HG03571 (cell line): ENCODE measurements around the gene COL25A1.

ENCODE experiments used
- ATAC-seq: cut with Tn5 transposase; IDR thresholded peaks from one replicate; pipeline ENCODE4 v1.9.1; 2021; ENCODE audit not compliant: unreplicated experiment

The COL25A1 gene

GRCh38 chr4:109216085-109216696 lies 86.3 kb downstream of the COL25A1 start:
- no peak for ATAC-seq

- ATAC-seq: no peak
Observed at GRCh38 chr4:109215506-109215905, 87.0 kb downstream of the COL25A1 start.

- no peak for ATAC-seq
Observed at GRCh38 chr4:109214622-109215301, 87.7 kb downstream of the COL25A1 start.

DNA sequence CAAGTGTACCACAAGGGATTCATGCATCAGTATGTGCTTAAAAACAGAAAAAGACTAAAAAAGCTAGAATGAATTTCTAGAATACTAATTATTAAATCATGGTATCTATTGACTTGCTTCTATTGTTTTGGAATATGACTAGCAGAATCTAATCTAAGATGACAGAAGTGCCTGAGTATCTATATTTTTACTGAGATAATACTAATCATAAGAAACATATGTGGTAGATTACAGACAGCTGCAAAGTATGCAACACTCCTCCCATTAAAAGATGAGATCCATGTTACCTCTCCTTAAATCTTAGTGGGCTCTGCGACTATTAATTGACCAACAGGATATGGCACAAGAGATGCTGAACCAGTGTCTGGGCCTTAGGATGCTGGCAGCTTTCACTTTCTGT lies 89.4 kb downstream of the COL25A1 start:
- no peak for ATAC-seq

DNA sequence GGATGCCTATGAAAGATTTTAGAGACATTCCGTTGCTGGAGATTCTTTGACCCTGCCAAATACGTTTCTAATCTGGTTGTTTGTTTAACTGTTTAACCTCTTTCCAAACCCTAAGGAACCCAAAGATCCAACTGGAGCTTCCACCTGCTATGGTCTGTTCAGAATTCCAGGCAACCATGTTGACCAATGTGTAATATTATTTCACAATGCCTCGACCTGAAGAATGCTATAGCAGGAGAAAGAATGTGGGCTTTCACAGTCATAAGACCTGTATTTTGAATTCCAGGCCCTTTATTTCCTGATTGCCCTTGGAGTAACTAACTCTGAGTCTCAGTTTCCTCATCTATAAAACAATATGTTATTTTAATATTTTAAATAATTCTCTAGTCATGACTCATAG lies 90.8 kb downstream of the COL25A1 start:
- ATAC-seq: no peak

GRCh38 chr4:109209647-109210046 lies 92.8 kb downstream of the COL25A1 start:
- no peak for ATAC-seq

DNA sequence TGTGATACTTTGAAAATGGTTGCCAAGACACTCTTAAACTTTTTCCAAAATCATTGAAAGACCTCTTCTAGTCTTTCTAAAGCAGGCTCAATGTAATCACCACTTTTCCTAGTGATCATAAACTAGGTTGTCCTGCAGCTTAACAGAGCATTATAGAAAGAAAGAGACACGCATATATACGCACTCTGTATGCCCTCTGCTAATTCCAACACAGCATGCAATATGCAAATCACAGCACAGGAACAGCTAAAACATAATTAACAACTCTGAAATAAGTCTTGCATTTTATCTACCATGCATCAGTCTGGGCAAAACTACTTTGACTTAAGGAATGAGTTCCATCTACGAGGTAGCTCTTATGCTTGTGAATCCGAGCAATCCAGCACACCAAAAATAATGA lies 94.6 kb downstream of the COL25A1 start:
- ATAC-seq: no peak

- no peak for ATAC-seq
Observed at GRCh38 chr4:109207061-109207460, 95.4 kb downstream of the COL25A1 start.

DNA sequence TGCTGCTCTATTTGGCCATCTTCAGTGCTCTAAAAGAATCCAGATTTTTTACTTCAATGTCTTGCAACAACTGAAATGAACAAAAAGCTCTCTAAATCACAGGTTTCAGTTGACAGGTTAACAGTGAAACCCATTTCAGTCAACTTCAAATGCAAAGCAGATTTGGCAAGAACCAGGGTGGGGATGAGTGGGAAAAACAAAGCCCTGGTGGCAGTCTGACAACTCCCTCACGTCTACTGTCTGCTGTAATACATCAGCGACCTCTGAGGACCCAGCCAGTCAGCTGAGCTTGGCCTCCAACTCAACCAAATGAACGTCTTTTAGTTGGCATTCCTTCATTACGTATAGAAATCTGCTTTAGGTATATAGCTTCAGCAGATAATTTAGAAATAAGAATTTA lies 95.8 kb downstream of the COL25A1 start:
- ATAC-seq: no peak

DNA sequence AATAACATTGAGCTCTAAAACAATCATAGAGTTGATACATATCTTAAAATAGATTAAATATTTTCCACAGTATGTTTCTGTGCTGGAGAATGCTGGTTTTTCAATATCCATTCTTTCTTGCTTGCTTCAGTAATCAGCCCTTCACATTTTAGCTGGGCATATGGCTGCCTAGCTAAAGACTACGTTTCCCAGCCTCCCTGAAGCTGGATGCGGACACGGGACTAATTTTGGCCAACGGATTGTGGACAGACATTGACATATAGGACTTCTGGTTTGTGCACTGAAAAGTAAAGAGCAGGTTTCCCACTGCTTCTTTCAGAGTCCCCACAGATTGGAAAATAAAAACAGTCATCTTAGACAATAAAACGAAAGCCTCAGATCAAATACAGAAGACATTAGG lies 97.3 kb downstream of the COL25A1 start:
- ATAC-seq: no peak

DNA sequence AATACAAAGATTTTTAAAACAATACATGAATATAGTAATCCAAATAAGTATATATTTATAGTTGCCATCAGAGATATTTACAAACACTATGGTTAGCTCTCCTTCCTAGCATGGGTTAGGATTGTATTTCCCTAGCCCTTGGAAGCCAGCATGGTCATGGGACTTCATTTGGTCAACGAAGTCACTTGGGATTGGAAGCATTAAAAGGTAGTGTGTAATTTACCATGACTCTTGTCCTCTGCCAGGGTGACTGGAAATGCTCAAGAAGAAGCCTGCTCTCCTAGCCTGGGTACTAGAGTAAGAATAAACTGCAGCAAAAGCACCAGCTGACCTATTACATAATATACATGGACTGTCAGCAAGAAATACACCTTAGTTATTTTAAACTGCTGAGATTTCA lies 102.9 kb downstream of the COL25A1 start:
- no peak for ATAC-seq

DNA sequence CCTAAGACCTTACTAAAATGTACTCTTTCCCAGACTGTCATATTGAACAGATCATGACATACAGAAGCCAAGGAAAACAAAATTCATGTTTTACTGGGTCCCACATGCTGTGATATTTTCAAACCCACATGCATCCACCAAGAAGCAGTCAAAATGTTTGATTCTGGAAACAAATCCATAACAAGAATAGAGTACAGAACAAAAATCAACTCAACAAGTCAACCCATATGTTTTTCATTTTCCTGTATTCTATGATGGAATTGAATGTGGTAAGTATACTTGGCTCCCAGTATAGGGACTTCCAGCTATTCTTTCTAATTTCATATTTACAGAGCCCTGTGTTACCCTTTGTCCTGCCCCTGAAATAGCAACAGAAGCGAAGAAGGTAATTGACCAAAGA lies 106.8 kb downstream of the COL25A1 start:
- ATAC-seq: no peak

- no peak for ATAC-seq
Observed at GRCh38 chr4:109191216-109191615, 111.2 kb downstream of the COL25A1 start.

GRCh38 chr4:109186458-109186945 lies 116.0 kb downstream of the COL25A1 start:
- no peak for ATAC-seq

DNA sequence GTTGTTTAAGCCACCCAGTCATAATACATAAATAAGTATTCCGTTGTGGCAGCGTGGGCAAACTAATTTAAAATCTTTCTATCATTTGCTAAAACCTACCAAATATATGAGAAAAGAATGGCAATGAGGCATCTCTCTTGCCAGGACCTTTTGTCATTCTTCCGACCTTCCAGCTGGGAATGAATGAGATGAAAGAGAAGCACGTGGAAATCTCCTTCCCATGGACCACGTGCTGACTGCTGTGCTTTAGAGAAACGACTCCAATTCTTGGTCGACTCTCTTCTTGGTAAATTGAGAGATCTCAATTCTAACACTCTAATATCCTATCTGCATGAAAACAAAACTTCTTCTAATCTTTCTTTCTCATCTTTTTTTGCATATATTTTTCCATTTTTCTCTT lies 116.5 kb downstream of the COL25A1 start:
- no peak for ATAC-seq

DNA sequence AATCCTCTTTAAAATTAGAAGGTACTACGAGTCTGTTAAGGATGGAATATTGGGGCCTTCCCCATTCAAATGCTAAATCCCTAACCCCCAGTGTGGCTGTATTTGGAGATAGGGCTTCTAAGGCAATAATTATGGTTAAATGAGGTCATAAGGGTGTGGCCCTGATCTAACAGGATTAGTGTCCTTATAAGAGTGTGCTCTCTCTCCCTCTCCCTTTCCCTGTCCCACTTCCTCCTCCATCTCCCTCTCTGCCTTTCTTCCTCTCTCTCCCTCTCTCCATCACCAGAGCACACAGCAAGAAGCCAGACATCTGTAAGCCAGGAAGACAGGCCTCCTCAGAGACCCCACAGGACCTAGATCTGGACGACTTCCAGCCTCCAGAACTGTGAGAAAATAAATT lies 116.9 kb downstream of the COL25A1 start:
- ATAC-seq: no peak

GRCh38 chr4:109184491-109184961 lies 117.9 kb downstream of the COL25A1 start:
- ATAC-seq: no peak

GRCh38 chr4:109183931-109184490 lies 118.4 kb downstream of the COL25A1 start:
- no peak for ATAC-seq

DNA sequence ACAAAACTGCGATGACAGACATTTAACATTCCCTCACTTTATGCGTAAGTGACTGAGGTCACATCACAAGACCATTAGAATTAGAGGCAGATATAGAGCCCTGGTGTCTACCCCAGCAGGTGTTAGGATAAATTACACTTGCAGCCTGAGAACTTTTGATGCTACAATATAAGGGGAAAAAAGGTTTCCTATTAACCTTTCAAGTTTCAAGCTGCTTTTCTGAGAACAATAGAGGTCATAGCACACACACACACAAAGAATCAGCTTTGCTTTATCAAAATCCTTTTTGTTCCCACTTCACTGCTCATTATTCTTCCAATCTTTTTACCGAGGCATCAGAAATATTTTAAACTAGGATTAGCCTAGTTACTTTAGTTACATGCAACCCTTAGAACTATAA lies 119.8 kb downstream of the COL25A1 start:
- no peak for ATAC-seq

DNA sequence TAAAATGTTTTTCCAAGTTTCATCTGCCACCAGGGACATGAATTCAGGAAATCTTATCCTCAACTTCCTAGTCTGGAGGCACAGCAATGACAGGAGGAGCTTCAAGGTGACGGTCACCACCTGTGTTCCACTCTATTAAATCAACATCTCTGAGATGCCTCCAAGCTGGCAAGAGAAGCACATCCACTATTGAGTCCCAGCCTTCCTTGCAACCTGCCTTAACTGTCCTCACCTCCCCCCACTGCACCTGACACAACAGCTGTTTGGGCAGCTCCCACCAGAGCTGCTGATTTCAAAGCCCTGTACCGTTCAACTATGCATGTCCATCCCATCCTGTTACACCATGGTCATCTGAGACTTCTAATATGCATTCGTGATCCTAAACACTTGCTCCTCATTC lies 123.4 kb downstream of the COL25A1 start:
- ATAC-seq: no peak

DNA sequence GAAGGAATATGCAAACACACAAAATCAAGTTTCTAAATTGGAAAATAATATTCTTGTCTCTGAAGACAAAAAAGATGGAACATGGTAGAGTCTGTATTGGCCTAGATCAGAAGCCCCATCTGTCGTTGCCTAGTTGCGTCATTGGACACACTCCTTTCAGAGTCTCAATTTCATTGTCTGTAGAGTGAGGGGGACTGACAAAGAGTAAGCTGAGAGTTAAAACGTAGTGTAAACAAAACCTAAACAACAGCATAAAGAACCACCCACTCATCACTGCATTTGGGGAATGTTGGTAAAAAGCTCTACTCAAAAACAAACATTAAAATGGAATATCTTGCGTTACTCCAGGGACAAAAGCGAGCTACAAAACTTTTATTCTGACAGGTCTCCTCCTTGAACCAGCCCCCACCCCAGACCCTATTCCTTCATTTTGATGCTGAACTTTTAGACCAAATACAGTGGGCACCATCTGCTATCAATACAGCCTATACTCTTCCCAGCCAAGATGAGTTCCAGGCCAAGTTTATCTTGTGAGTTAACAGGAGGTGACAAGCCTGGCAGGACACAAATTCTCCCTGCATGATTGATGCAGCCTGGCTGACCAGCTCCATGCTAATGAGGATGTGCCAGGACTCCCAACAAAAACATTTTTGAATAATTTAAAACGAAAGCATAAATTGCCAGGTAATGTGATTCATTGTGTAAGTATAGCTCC lies 125.2 kb downstream of the COL25A1 start:
- no peak for ATAC-seq
